Measurements from ENCODE around the gene AKR1B1.

- TF ChIP-seq POLR2A (IDR thresholded peaks at IDR 0.05; ENCODE audit: low read length): no peak
- TF ChIP-seq GATA1 (IDR thresholded peaks at IDR 0.05; ENCODE audit: low read depth, low read length): no peak
Observed at GRCh38 chr7:134419875-134420274, 39.0 kb downstream of the AKR1B1 start.

Measured in erythroblast (primary cell).